Ammon's horn (tissue), 1 donor: ENCODE results near the gene DDX1.
"Not testable (repeated sequence)": the region's sequence is repeated elsewhere in the genome, so short reads cannot be mapped to it uniquely, and the experiment has no call there.

ENCODE experiments used
- DNase-seq: peaks from one replicate; pipeline ENCODE4 v3.0.0-alpha.2; 2016; ENCODE audit warnings: low spot score

DDX1 gene

GRCh38 chr2:15616850-15617777, 25.4 kb downstream of the DDX1 start:
- no peak for DNase-seq

- no peak for DNase-seq
Measured at GRCh38 chr2:15617778-15618448, 26.2 kb downstream of the DDX1 start.

- no peak for DNase-seq
Measured at GRCh38 chr2:15618449-15618855, 26.8 kb downstream of the DDX1 start.

- DNase-seq: no peak
Measured at GRCh38 chr2:15619076-15619475, 27.4 kb downstream of the DDX1 start.

- DNase-seq: no peak
Measured at GRCh38 chr2:15619510-15619909, 27.8 kb downstream of the DDX1 start.

- DNase-seq: no peak
Measured at GRCh38 chr2:15619938-15620337, 28.3 kb downstream of the DDX1 start.

- no peak for DNase-seq
Measured at GRCh38 chr2:15620340-15620739, 28.7 kb downstream of the DDX1 start.

GRCh38 chr2:15620857-15621471, 29.3 kb downstream of the DDX1 start:
- no peak for DNase-seq

GRCh38 chr2:15621472-15621870, 29.8 kb downstream of the DDX1 start:
- not testable (repeated sequence) for DNase-seq

GRCh38 chr2:15622214-15622613, 30.5 kb downstream of the DDX1 start:
- DNase-seq: no peak

GRCh38 chr2:15622614-15623480, 31.2 kb downstream of the DDX1 start:
- no peak for DNase-seq

GRCh38 chr2:15623481-15623796, 31.8 kb downstream of the DDX1 start:
- DNase-seq: no peak

- DNase-seq: no peak
Measured at GRCh38 chr2:15623898-15624541, 32.4 kb downstream of the DDX1 start.

- no peak for DNase-seq
Measured at GRCh38 chr2:15624903-15625302, 33.2 kb downstream of the DDX1 start.

GRCh38 chr2:15625344-15626036, 33.8 kb downstream of the DDX1 start:
- DNase-seq: no peak

- no peak for DNase-seq
Measured at GRCh38 chr2:15626126-15626525, 34.5 kb downstream of the DDX1 start.

- no peak for DNase-seq
Measured at GRCh38 chr2:15626967-15627366, 35.3 kb downstream of the DDX1 start.

GRCh38 chr2:15627817-15628684, 36.4 kb downstream of the DDX1 start:
- DNase-seq: no peak

- DNase-seq: no peak
Measured at GRCh38 chr2:15628899-15629855, 37.5 kb downstream of the DDX1 start.
